Neural crest cell (in vitro differentiated cells): ENCODE measurements around the gene ZKSCAN3. TPM values are rescaled to one million over a fixed set of nuclear protein-coding genes. Genes with fewer than 3 reads are reported as not detected.
"Not testable (repeated sequence)": the region's sequence is repeated elsewhere in the genome, so short reads cannot be mapped to it uniquely, and the experiment has no call there.

Experiments
- DNase-seq: peaks from one replicate; pipeline ENCODE4 v3.0.0; 2021; ENCODE audit warnings: low read depth, mixed read lengths, low spot score
- H3K27ac Mint-ChIP-seq: one replicate; pipeline ENCODE4 v1.8.0; 2021; ENCODE audit warnings: mild to moderate bottlenecking, mixed read lengths; ENCODE audit not compliant: unreplicated experiment
- H3K27me3 Mint-ChIP-seq: 2 replicates; pipeline ENCODE4 v1.8.0; 2021; ENCODE audit warnings: low read depth, mild to moderate bottlenecking, mixed read lengths
- H3K36me3 Mint-ChIP-seq: 2 replicates; pipeline ENCODE4 v1.8.0; 2021; ENCODE audit warnings: low read depth, mild to moderate bottlenecking, mixed read lengths
- H3K4me1 Mint-ChIP-seq: 2 replicates; pipeline ENCODE4 v1.8.0; 2021; ENCODE audit warnings: mixed read lengths
- H3K4me3 Mint-ChIP-seq: one replicate; pipeline ENCODE4 v1.8.0; 2021; ENCODE audit warnings: mild to moderate bottlenecking, mixed read lengths
- H3K9me3 Mint-ChIP-seq: 2 replicates; pipeline ENCODE4 v1.8.0; 2021; ENCODE audit warnings: mixed read lengths
- long read RNA-seq: library from polyadenylated mRNA; unstranded; transcript quantifications from one replicate; pipeline ENCODE4 v2.0.0, GENCODE V29; 2020
- total RNA-seq: library from RNA; stranded (reverse); gene quantifications from 2 replicates; pipeline ENCODE4 v1.2.1, GENCODE V29; 2021
- TF ChIP-seq, protein P1 (sequence below): fragments of 200-600 bp; sonication (generic); conservative IDR thresholded peaks from 2 replicates; pipeline ENCODE4 v1.5.0; 2021; ENCODE audit warnings: antibody characterized with exemption, mild to moderate bottlenecking

Gene ZKSCAN3
- 11.5 and 12.1 TPM in 2 replicates for total RNA-seq
- long read RNA-seq, full-length matches to known transcripts, result 1 of 4 reads
- long read RNA-seq, partial matches to known transcripts, result 1 of 4 reads
- long read RNA-seq, other reads (novel, unspliced or antisense), result 2 of 4 reads

- peak; percentile 67 for DNase-seq
- peaks cover 3% of the 10 kb centered on the region for H3K9me3 Mint-ChIP-seq
Observed at GRCh38 chr6:28349892-28350737, at the start of gene ZKSCAN3. ZKSCAN3 (plus strand) TSS chr6:28349947; CDS start chr6:28359587, 9,640 bp downstream.

GRCh38 chr6:28303570-28303969 is 46.2 kb upstream of the ZKSCAN3 start:
- no peaks in the 10 kb centered on the region for H3K27me3 Mint-ChIP-seq
- no peaks in the 10 kb centered on the region for H3K4me1 Mint-ChIP-seq

More at GRCh38 chr6:28349892-28350737, at the start of gene ZKSCAN3:
- Mint-ChIP-seq H3K4me1 (peaks cover 32% of the 10 kb centered on the region), H3K4me3 (peak within 1 kb of the TSS; percentile 98), H3K27ac (peak within 1 kb of the TSS; percentile 99), H3K36me3 (peaks cover 11% of the 10 kb centered on the region), H3K27me3 (peaks cover 35% of the 10 kb centered on the region)
- TF ChIP-seq, protein P1, sequence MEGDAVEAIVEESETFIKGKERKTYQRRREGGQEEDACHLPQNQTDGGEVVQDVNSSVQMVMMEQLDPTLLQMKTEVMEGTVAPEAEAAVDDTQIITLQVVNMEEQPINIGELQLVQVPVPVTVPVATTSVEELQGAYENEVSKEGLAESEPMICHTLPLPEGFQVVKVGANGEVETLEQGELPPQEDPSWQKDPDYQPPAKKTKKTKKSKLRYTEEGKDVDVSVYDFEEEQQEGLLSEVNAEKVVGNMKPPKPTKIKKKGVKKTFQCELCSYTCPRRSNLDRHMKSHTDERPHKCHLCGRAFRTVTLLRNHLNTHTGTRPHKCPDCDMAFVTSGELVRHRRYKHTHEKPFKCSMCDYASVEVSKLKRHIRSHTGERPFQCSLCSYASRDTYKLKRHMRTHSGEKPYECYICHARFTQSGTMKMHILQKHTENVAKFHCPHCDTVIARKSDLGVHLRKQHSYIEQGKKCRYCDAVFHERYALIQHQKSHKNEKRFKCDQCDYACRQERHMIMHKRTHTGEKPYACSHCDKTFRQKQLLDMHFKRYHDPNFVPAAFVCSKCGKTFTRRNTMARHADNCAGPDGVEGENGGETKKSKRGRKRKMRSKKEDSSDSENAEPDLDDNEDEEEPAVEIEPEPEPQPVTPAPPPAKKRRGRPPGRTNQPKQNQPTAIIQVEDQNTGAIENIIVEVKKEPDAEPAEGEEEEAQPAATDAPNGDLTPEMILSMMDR, result no peak

GRCh38 chr6:28306363-28306762 is 43.4 kb upstream of the ZKSCAN3 start:
- Mint-ChIP-seq H3K36me3 (peaks cover 68% of the 10 kb centered on the region), H3K9me3 (peaks cover 20% of the 10 kb centered on the region)
- not testable (repeated sequence) for H3K27me3 Mint-ChIP-seq, DNase-seq, H3K27ac Mint-ChIP-seq, H3K4me1 Mint-ChIP-seq, H3K4me3 Mint-ChIP-seq

More at GRCh38 chr6:28303570-28303969, 46.2 kb upstream of the ZKSCAN3 start:
- TF ChIP-seq, protein P1, result no peak
- Mint-ChIP-seq H3K9me3 (peaks cover 10% of the 10 kb centered on the region), H3K27ac (no peak overlapping the region), H3K36me3 (peaks cover 59% of the 10 kb centered on the region), H3K4me3 (no peak overlapping the region)
- no peak for DNase-seq

DNA sequence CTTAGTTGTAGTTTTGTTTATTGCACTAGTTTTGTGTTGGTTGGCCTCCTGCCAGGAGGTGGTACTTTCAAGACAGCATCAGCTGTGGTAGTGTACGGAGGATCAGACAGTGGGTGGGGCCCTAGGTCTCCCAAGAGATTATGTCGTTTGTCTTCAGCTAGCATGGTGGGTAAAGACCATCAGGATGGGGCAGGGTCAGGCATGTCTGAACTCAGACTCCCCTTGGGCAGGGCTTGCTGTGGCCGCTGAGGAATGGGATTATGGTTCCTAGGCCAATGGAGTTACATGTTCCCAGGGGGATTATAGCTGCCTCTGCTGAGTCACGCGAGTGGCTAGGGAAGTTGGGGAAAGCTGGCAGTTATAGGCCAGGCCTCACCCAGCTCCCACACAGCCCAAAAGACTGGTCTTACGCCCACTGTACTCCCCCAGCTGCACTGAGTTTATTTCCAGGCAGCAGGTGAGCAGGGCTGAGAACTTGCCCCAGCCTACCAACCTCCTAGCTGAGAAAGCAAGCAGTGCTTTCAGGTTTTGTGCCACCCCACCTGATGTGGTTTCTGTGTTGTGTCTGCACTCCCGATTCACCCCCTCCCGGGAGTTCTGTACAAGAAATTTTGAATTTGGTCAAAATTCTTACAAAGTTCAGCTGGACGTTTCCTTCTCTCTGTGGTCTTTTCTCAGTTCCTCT is 38.5 kb upstream of the ZKSCAN3 start:
- H3K4me1 Mint-ChIP-seq, result no peaks in the 10 kb centered on the region
- no peak for DNase-seq
- H3K27me3 Mint-ChIP-seq, result no peaks in the 10 kb centered on the region
- H3K9me3 Mint-ChIP-seq, result peaks cover 18% of the 10 kb centered on the region
- no peak overlapping the region for H3K27ac Mint-ChIP-seq
- H3K4me3 Mint-ChIP-seq, result no peak overlapping the region
- TF ChIP-seq, protein P1, result no peak
- H3K36me3 Mint-ChIP-seq, result peaks cover 45% of the 10 kb centered on the region

DNA sequence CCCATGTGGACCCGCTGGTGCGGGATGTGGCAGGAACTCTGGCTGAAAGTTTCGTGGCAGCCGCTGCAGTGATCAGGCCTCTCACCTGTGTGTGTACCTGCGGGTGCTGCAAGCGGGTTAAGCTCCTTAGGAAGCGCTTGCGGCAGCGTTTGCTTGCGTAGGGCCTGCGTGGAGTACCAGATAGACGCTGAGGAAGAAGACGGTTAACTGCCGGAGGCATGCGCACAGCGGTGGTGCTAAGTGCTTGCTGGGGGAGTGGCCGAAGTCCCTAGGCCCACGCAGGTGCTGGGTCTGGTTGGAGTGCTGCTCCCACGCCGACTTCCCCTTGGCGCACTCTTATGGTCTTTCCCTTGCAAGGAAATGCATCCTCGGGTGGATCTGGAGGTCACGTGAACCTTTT is 36.8 kb upstream of the ZKSCAN3 start:
- Mint-ChIP-seq H3K4me3 (no peak overlapping the region), H3K27ac (no peak overlapping the region), H3K27me3 (no peaks in the 10 kb centered on the region), H3K36me3 (peaks cover 32% of the 10 kb centered on the region), H3K9me3 (peaks cover 14% of the 10 kb centered on the region), H3K4me1 (no peaks in the 10 kb centered on the region)
- TF ChIP-seq, protein P1, result no peak
- DNase-seq, result no peak
